ENCODE data around the gene CELF2. TPM values are rescaled to one million over a fixed set of nuclear protein-coding genes. Genes with fewer than 3 reads are reported as not detected.
"Not testable (repeated sequence)": the region's sequence is repeated elsewhere in the genome, so short reads cannot be mapped to it uniquely, and the experiment has no call there.

The CELF2 gene
- total RNA-seq, 2 donors from 2014 or later, result 28.4 to 33.7 TPM

DNA sequence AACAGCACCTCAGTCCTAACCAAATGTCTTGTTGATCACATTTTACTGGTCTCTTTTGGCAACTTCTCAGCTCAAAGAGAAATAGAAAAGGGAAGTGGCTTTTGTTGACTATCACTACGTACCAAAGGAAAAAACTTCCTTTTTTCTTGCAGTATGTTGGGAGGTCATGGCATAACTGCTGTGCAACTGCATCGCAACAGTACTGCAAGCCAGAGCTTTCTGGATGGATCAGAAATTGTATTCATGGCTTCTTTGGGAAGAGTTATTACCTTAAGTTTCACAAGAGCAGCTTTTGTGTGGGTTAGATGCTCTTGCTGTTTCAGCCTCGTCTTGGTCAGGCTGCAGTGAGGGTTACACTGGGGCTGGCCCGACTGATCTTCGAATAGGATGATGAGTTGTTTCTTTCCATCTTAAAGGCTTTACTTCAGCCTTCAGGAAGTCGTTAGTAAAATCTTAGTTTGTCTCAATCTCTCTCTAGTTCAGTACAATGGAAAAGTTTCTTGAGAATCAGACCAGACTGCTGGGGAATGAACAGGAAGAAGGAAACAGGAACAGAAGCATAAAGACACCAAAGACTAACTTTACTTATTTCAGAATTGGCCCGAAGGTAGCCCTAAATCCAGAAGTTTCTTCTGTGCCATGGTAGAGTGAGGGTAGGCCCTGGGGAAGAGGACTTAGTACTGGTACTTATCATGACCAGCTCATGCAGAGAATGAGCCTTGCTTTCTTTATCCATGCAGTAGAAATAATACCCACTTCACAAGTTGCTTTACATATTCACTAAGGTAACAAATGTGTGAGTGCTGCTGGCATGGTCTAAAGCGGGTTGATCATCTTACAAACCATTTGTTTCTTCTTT, 153.6 kb downstream of the CELF2 start:
- intact Hi-C loops (cut with DNase I, micrococcal nuclease), result no loop called here
- ATAC-seq (peak; percentile 45), DNase-seq (no peak)

DNA sequence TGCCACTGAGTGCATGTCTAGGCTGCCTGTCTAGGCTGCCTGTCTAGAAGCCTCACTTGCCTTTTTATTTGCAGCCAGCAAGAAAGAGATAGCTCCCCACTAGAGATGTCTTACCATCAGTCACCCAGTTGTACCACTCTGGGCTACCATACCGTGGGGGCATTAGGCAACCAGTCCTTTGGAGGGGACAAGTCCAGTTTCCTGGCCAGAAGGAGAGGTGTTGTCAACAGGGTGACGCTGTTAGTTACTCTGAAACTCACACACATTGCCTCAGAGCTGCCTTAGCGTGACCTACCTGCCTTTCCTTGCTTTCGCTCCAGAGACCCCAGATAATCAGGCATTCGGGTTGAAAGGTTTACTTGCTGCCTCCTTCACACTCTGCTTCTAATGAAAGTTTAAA, 155.4 kb downstream of the CELF2 start:
- ATAC-seq, result no peak
- intact Hi-C loops (cut with DNase I, micrococcal nuclease), result no loop called here
- no peak for DNase-seq

DNA sequence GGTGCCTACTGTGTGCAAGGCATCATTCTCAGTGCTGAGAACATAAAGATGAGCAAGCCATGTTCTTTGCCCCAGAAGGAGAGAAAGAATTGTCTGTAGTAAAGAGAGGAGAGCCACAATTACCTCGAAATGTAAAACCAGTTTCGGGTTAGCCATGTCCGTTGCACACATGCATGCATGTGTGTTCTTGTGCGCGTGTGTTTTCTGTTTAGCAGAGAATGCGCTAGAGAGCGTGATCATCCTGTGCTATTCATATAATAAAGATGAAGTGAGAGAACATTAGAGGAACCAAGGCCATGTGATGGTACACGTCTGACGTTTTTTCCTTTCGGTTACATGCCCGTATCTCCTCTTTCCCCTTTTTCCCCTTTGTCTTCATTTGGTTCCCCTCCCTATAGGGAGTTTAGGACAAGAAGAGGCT, 158.2 kb downstream of the CELF2 start:
- DNase-seq (no peak), ATAC-seq (peak; percentile 35)
- intact Hi-C loops (cut with DNase I, micrococcal nuclease), result no loop called here

DNA sequence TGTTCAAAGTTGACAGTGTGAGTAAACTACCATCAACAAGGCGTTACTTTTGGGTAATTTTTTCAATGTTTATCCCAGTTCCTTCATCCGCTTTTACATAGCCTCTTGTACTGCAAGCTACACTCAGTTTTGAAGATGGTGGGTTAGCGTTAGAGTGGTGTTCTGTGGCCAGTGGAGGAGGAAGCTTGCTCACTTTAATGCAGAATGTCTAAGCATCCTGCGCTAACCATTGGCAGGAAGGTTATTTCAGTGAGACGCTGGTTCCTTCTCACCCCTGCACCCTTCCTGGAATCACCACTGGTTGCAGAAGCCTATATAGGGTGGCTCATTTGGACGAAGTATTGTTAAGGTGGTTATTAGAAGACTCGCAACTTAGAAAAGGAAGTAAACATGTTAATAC, 159.1 kb downstream of the CELF2 start:
- ATAC-seq (peak; percentile 31), DNase-seq (no peak)
- intact Hi-C loops (cut with DNase I, micrococcal nuclease), result no loop called here

DNA sequence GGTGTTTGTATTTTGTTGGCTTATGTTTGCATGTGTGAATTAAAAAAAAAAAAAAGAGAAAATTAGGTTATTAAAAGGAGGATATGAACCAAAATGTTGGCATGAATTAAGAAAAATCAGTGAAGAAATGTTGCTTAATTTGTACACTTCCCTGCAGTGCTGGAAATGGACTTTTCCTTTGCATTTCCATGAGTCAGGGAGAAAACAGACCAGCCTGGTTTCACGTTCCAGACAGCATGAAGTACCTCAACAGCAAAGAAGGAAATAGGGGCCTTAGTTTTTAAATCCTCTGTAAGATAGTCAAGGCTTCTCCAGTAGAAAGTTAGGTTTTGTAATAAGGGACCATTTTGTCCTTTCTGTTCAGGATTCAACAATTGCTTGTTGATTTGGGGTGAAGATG, 159.7 kb downstream of the CELF2 start:
- intact Hi-C loops (cut with DNase I, micrococcal nuclease), result no loop called here
- DNase-seq, result no peak
- no peak for ATAC-seq

DNA sequence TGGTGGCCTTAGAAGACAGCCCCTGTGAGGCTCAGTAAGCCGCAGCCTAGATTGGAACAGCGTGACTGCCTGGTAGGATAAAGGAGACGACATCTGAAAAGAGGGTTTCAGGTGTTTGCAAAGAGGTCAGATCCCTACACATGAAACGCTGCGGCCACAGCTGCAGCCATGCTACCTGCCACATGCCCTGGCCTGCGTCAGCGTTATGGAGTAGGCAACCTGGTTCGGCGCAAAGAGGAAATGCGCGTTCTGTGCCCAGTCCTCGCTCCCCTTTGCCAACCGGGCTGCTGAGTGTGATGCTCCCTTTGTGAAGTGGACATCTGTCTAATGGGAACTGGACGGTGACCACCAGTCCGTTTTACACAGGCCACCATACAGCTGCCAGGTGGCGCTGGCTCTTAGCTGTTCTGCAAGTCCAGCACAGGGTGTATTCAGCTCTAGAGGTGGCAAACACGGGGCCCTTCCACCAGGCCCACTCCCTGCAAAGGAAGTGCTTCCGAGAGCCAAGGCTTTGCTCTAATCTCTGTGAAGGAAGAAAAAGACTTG, 160.3 kb downstream of the CELF2 start:
- ATAC-seq (no peak), DNase-seq (no peak)
- intact Hi-C loops (cut with DNase I, micrococcal nuclease), result no loop called here

DNA sequence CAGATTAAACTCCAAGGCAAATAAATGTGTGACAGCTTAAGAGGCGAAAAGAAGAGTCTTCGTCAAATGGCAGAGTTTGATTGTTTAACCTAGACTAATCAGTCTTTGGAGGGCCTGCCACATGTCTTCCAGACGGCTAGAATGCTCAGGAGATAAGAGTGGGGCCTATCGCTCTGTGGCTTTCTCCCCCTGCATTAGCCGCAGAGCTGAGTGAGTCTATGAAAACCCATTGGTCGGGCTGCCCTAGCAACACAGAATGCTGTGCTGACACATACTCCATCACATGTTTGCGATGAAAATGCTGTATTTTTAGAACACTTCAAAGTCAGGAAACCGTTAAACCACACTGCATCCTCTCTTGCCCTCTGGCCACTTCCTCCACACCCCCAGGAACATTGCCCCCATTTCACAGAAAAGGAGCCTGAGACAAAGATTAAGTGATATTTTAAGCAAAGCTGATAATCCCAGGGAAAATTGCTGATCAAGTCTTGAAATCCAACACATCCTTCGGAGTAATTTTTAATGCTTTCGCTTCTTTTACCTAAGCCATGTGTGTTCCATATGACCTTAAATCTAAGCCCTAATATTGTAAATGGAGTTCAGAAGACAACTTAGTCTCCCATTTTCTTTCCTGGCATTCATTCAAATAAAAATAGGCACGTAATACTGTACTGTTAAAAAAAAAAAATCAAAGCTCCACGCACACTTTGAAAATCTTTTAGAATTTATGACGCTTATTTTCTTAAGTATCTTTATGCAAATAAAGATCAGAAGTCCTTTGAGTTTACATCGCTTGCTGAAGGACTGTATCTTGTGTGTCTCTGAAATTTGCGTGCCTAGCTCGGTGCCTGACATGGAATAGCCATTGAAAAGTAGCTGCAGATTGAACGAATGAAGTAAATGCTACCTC, 161.2 kb downstream of the CELF2 start:
- intact Hi-C loops (cut with DNase I, micrococcal nuclease), result no loop called here

DNA sequence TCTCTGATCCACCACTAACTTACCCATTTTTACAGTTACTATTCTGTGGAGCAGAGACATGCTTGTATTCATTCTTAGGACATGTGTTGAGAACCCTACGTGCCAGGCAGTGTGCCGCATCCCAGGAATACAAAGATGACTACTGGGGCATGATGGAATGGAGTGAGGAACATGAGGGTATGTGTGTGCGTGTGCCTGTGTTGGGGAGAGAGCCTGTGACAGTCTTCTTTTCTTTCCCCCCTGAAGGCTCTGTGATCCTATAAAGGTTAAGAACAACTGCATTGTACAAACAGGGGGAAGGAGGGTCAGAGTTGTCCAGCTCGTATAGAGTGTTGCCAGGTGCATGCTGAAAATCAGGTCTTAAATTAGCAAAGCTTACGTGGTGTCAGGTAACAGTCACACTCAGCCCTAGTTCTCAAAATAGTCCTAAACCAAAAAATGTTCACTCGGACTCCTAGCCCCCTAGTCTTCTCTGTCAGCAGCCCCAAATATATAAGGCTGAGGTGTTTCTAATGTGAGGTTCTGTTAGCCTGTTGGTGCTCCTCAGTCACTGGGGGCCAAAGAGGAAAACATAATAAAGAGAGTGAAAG, 161.9 kb downstream of the CELF2 start:
- ATAC-seq (no peak), DNase-seq (no peak)
- intact Hi-C loops (cut with DNase I, micrococcal nuclease), result no loop called here

More for the DNA sequence above, 161.2 kb downstream of the CELF2 start:
- ATAC-seq (peak; percentile 62), DNase-seq (peak; percentile 46 to 71)

DNA sequence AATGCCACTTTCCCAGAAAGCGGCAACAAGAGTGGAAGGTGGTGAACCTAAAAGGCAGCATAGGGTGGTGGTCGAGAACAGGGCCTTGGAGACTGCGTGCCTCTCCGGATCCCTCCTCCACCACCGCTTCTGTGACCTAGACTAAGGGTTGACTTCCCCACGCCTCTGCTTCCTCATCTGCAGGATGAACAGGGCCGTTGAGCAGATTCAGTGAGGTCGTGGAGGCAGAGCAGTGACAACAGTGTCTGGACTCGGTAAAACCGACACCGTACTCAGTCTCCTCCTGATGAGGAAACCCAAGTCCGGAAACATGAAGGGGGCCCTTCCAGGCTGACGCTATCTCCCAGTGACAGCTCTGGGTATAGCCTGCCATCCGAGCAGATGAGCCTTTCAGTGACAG, 162.6 kb downstream of the CELF2 start:
- ATAC-seq, result peak; percentile 25
- intact Hi-C loops (cut with DNase I, micrococcal nuclease), result no loop called here
- DNase-seq, result peak in 1 of 2 donors; percentile 32

DNA sequence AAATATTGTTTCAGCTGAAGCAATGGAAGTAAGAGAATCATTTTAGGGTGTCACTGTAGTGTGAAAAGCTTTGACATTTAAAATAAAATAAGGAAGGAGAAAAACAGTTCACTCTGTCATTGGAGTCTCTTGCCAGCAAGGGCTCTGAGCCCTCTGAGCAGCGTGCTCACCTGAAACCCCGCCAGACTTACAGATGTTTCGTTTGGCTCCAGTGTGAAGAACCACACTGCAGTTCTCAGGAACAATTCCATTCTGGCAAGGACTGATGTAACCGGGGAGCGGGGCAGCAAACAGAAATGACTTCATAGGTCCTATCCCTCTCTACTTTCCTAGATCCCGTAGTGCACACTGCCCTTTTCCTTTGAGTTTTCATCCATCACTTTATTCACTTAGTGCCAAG, 164.3 kb downstream of the CELF2 start:
- DNase-seq, result no peak
- ATAC-seq, result no peak
- intact Hi-C loops (cut with DNase I, micrococcal nuclease), result no loop called here

DNA sequence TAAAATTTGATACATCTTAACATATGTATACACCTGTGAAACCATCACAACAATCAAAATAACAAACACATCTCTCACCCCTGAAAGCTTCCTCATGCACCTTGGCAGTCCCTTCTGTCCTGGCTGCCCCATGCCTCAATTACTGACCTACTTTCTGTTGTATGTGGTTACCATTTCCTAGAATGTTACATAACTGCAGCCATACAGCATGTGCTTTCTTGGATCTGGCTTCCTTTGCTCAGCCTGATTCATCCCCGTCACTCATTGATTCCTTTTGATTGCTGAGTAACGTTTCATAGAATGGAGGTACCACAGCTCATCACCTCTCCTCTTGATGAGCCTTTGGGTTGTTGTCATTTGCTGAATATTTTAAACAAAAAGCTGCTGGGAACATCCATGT, 165.3 kb downstream of the CELF2 start:
- no peak for ATAC-seq

DNA sequence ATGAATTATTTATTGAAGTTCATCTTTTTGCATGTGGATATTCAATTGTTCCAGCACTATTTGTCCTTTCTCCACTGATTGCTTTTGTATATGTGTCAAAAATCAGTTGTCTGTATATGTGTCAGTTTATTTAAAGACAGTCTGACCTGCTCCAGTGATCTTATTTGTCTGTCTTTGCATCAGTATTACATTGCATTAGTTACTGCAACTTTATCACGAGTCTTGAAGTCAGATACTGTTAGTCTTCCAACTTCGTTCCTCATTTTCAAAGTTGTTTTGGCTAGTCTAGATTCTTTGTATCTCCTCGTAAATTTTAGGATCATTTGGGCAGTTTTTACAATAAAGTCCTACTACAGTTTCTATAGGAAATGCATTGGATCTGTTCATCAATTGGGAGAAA, 166.4 kb downstream of the CELF2 start:
- intact Hi-C loops (cut with DNase I, micrococcal nuclease), result no loop called here
- DNase-seq (no peak), ATAC-seq (no peak)

More for the DNA sequence above, 165.3 kb downstream of the CELF2 start:
- DNase-seq, result no peak
- intact Hi-C loops (cut with DNase I, micrococcal nuclease), result no loop called here

DNA sequence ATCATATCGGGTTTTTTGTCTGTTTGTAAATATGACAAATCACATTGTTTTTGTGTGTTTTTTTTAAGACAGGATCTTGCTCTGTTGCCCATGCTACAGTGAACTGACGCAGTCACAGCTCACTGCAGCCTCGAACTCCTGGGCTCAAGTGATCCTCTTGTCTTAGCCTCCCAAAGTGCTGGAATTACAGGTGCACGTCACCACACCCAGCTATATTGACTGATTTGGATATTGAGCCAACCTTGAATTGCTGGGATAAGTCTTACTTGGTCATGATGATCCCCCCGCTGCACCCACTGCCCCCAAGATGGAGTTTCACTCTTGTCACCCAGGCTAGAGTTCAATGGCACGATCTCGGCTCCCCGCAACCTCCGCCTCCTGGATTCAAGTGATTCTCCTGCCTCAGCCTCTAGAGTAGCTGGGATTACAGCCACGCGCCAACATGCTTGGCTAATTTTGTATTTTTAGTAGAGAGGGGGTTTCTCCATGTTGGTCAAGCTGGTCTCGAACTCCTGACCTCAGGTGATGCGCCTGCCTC, 167.5 kb downstream of the CELF2 start:
- ATAC-seq; intact Hi-C loops (cut with DNase I, micrococcal nuclease); DNase-seq: not testable (repeated sequence)

DNA sequence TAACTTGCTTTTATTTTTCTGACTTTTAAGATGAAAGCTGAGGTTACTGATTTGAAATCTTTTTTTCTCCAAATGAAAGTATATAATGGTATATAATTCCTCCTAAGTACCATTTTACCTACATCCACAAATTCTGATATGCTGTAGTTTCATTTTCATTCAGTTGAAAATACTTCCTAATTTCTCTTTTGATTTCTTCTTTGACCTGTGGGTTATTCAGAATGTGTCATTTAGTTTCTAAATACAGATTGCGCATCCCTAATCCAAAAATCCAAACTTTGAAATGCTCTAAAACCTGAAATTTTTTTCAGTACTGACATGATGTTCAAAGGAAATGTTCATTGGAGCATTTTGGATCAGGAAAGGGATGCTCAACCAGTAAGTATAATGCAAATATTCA, 168.7 kb downstream of the CELF2 start:
- intact Hi-C loops (cut with DNase I, micrococcal nuclease), result no loop called here
- ATAC-seq (no peak), DNase-seq (no peak)

DNA sequence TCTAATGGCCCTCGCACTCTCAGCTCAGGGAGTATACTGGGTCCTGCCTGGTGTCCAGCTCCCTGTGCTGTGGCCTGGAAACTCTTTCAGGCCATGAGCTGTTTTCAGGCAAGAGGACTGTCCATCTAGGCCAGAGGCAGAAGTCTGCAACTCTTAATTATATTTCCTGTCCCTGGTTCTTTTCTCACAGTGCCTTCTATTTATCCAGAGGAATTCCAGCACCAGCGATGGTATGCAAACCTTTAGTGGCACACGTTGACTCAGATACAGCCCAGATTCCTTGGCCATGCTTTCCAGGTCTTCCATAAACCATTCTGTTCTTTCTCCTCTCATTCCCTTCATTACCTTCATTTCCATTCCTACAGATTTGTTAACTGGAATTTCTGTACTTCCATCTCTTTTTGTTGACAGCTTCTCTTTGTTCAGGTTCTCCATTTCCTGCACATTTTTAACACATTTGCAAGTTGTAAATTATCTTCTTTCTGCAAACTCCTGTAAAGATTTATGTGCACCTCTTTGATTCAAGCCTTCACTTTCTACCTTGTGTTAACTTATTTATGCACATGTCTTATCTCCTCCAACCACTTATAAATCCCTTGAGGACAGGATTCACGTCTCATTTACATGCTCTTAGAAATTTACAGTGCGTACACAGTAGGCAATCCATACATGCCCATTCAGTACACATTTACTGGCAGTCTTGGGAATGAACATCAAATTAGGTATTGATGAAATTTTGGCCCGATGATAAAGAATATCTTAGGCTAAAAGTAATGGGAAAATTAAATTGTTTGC, 172.1 kb downstream of the CELF2 start:
- ATAC-seq, result peak; percentile 28
- intact Hi-C loops (cut with DNase I, micrococcal nuclease), result no loop called here

DNA sequence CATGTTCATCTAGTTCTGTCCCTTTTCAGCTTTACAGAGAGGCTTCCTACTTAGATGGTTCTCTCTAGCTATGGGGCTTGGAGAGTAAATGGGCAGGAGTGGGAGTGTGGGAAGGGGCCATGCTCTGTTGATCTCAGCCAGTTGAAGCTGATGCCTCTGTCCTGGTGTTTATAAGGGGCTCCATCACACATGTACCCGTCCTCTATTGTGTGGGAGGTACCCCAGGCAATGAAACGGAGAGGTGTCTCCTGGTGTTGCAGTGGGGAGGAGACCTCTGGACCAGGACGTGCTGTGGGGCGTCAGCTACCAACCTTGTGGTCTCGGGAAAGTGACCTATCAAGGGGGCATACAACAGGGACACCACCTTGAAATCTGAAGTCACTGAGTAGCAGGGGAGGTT, 173.5 kb downstream of the CELF2 start:
- ATAC-seq (no peak), DNase-seq (no peak)
- intact Hi-C loops (cut with DNase I, micrococcal nuclease), result no loop called here

More for the DNA sequence above, 172.1 kb downstream of the CELF2 start:
- DNase-seq, result no peak

DNA sequence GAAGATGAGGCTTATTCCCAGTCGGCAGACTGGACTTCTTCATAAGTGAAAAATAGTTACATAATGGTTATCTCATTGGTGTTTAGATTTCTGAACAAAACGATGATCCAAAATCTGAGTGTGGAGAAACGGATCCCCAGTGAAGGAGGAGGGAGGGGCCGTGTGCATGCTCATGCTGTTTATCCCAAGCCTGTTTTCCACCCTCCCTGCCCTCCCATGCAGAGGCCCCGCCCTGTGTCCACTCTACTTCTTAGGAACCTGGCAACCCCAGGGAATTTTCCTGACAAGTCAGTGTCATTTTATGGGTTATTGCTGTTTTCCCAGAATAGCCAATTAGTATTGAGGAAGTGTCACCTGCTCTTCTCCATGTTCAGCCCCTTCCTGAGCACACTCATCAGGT, 174.0 kb downstream of the CELF2 start:
- ATAC-seq (peak; percentile 71), DNase-seq (no peak)
- intact Hi-C loops (cut with DNase I, micrococcal nuclease), result no loop called here

DNA sequence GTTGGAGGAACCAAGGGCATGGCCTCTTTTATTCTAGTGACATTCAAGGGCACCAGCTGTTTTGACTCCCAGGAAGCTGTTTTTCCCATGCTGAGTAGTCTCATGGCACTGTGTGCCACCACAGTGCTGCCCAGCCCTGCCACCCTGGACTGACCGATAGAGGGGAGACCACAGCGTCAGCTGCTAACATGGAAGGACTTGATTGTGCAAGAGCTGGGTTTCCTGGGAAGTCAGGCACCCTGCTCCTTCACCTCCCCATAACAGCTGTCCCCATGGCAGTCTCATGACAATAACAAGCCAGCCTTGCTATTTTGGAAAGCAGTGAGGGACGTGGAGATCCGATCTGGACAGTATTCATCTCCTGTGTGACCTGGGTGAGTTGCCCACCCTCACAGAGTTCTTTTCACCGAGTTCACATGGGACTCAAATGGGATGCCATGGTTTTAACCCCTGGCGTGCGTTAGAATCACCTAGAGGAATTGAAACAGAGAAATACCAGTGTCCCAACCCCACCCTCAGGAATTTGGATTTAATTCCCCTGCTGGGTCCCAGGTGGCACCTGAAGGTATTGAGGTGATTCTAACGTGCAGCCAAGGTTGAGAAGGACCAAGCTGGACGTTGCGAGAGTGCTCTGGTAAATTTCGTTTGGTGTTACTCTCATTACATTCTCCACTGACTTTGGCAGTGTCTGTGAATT, 174.8 kb downstream of the CELF2 start:
- DNase-seq (peak in 1 of 2 donors; percentile 34), ATAC-seq (no peak)
- intact Hi-C loops (cut with DNase I, micrococcal nuclease), result no loop called here

Measured in left colon (tissue), 2 donors.